GM18526 (cell line): ENCODE results near the gene PTPRF.

Experiments
- POLR2A ChIP-seq: IDR thresholded peaks from 3 replicates; pipeline ENCODE4 v1.6.1; 2011; ENCODE audit not compliant: insufficient read length; ENCODE audit errors: extremely low read depth

The PTPRF gene

GRCh38 chr1:43552059-43552742 is 21.5 kb downstream of the PTPRF start:
- TF ChIP-seq POLR2A, result no peak

- no peak for TF ChIP-seq POLR2A
Measured at GRCh38 chr1:43552813-43553212, 22.1 kb downstream of the PTPRF start.

- no peak for TF ChIP-seq POLR2A
Measured at GRCh38 chr1:43554444-43554992, 23.8 kb downstream of the PTPRF start.

GRCh38 chr1:43556782-43557181 is 26.1 kb downstream of the PTPRF start:
- TF ChIP-seq POLR2A, result no peak

GRCh38 chr1:43557744-43558245 is 27.1 kb downstream of the PTPRF start:
- TF ChIP-seq POLR2A, result no peak

GRCh38 chr1:43558346-43558841 is 27.7 kb downstream of the PTPRF start:
- no peak for TF ChIP-seq POLR2A

GRCh38 chr1:43559714-43560113 is 29.0 kb downstream of the PTPRF start:
- TF ChIP-seq POLR2A, result no peak

- no peak for TF ChIP-seq POLR2A
Measured at GRCh38 chr1:43560286-43560685, 29.6 kb downstream of the PTPRF start.

GRCh38 chr1:43563876-43564539 is 33.3 kb downstream of the PTPRF start:
- TF ChIP-seq POLR2A, result no peak

GRCh38 chr1:43564551-43565348 is 34.1 kb downstream of the PTPRF start:
- TF ChIP-seq POLR2A, result no peak

GRCh38 chr1:43565600-43566360 is 35.1 kb downstream of the PTPRF start:
- TF ChIP-seq POLR2A, result no peak

- TF ChIP-seq POLR2A, result no peak
Measured at GRCh38 chr1:43566382-43567044, 35.8 kb downstream of the PTPRF start.

- TF ChIP-seq POLR2A, result no peak
Measured at GRCh38 chr1:43569175-43569574, 38.5 kb downstream of the PTPRF start.

- TF ChIP-seq POLR2A, result no peak
Measured at GRCh38 chr1:43570277-43570676, 39.6 kb downstream of the PTPRF start.
